Measurements from ENCODE around the gene DEDD2.

DEDD2 gene

GRCh38 chr19:42225718-42226292 lies 8.3 kb upstream of the DEDD2 start:
- Histone ChIP-seq H3K79me2 (ENCODE audit: insufficient read depth, low read depth) (peaks cover 26% of the 10 kb centered on the region), H3K27me3 (ENCODE audit: insufficient read depth, low read depth) (no peaks in the 10 kb centered on the region), H3K4me3 (IDR thresholded peaks at IDR 0.05; ENCODE audit: insufficient read depth, low read depth, low read length) (no peak overlapping the region), H3K9ac (no peak overlapping the region), H3K4me1 (ENCODE audit: low read depth, poor library complexity, severe bottlenecking) (peaks cover 8% of the 10 kb centered on the region), H4K20me1 (ENCODE audit: insufficient read depth) (no peaks in the 10 kb centered on the region), H3K27ac (no peak overlapping the region), H3K4me2 (no peak overlapping the region), H3K36me3 (ENCODE audit: insufficient read depth) (peaks cover under 1% of the 10 kb centered on the region; the same call in 1 of the 2 replicates), H2AFZ (ENCODE audit: low read depth) (no peak overlapping the region)
- no peak for TF ChIP-seq CTCF (conservative IDR thresholded peaks at IDR 0.05; ENCODE audit: low read depth, low read length)

- TF ChIP-seq CTCF (conservative IDR thresholded peaks at IDR 0.05; ENCODE audit: low read depth, low read length) = no peak
Observed at GRCh38 chr19:42224940-42225717, 7.7 kb upstream of the DEDD2 start.

GRCh38 chr19:42220751-42221097 lies 3.2 kb upstream of the DEDD2 start:
- no peak for TF ChIP-seq CTCF (conservative IDR thresholded peaks at IDR 0.05; ENCODE audit: low read depth, low read length)
- Histone ChIP-seq H3K4me2 (peak overlapping the region; percentile 77), H3K36me3 (ENCODE audit: insufficient read depth) (no peaks in the 10 kb centered on the region; the same call in 1 of the 2 replicates), H3K4me1 (ENCODE audit: low read depth, poor library complexity, severe bottlenecking) (peaks cover 34% of the 10 kb centered on the region), H3K79me2 (ENCODE audit: insufficient read depth, low read depth) (peaks cover 50% of the 10 kb centered on the region), H2AFZ (ENCODE audit: low read depth) (peak overlapping the region; percentile 68; the same call in 1 of the 2 replicates), H3K9ac (peak overlapping the region; percentile 61; the same call in 1 of the 2 replicates), H3K4me3 (IDR thresholded peaks at IDR 0.05; ENCODE audit: insufficient read depth, low read depth, low read length) (peak overlapping the region; percentile 87), H3K27ac (peak overlapping the region; percentile 6; the same call in 1 of the 2 replicates), H3K27me3 (ENCODE audit: insufficient read depth, low read depth) (no peaks in the 10 kb centered on the region), H4K20me1 (ENCODE audit: insufficient read depth) (no peaks in the 10 kb centered on the region; the same call in 1 of the 2 replicates)

More at GRCh38 chr19:42224940-42225717, 7.7 kb upstream of the DEDD2 start:
- peaks cover 9% of the 10 kb centered on the region for H3K4me1 ChIP-seq (ENCODE audit: low read depth, poor library complexity, severe bottlenecking)
- no peaks in the 10 kb centered on the region; the same call in 1 of the 2 replicates for H3K36me3 ChIP-seq (ENCODE audit: insufficient read depth)
- no peaks in the 10 kb centered on the region for H4K20me1 ChIP-seq (ENCODE audit: insufficient read depth)
- H2AFZ ChIP-seq (ENCODE audit: low read depth) = no peak overlapping the region
- no peak overlapping the region for H3K4me3 ChIP-seq (IDR thresholded peaks at IDR 0.05; ENCODE audit: insufficient read depth, low read depth, low read length)
- H3K9ac ChIP-seq = no peak overlapping the region
- peaks cover 32% of the 10 kb centered on the region for H3K79me2 ChIP-seq (ENCODE audit: insufficient read depth, low read depth)
- no peak overlapping the region for H3K4me2 ChIP-seq
- H3K27me3 ChIP-seq (ENCODE audit: insufficient read depth, low read depth) = no peaks in the 10 kb centered on the region
- H3K27ac ChIP-seq = no peak overlapping the region

GRCh38 chr19:42219812-42220750 lies 2.6 kb upstream of the DEDD2 start, which contains the start of gene ZNF526:
TSS of gene ZNF526 (plus strand) at chr19:42220312. CDS start at chr19:42224404, 4,092 bp downstream.
- peaks cover 52% of the 10 kb centered on the region for H3K79me2 ChIP-seq (ENCODE audit: insufficient read depth, low read depth)
- peaks cover 35% of the 10 kb centered on the region for H3K4me1 ChIP-seq (ENCODE audit: low read depth, poor library complexity, severe bottlenecking)
- peak within 1 kb of the TSS; percentile 61; the same call in 1 of the 2 replicates for H3K9ac ChIP-seq
- no peaks in the 10 kb centered on the region; the same call in 1 of the 2 replicates for H4K20me1 ChIP-seq (ENCODE audit: insufficient read depth)
- H2AFZ ChIP-seq (ENCODE audit: low read depth) = peak within 1 kb of the TSS; percentile 68
- TF ChIP-seq CTCF (conservative IDR thresholded peaks at IDR 0.05; ENCODE audit: low read depth, low read length) = no peak
- H3K27ac ChIP-seq = peak within 1 kb of the TSS; percentile 36
- H3K4me3 ChIP-seq (IDR thresholded peaks at IDR 0.05; ENCODE audit: insufficient read depth, low read depth, low read length) = peak within 1 kb of the TSS; percentile 87
- no peaks in the 10 kb centered on the region for H3K27me3 ChIP-seq (ENCODE audit: insufficient read depth, low read depth)
- H3K36me3 ChIP-seq (ENCODE audit: insufficient read depth) = no peaks in the 10 kb centered on the region; the same call in 1 of the 2 replicates
- peak within 1 kb of the TSS; percentile 94 for H3K4me2 ChIP-seq
